H1 (cell line): ENCODE results near the gene ERP44. TPM values are rescaled to one million over a fixed set of nuclear protein-coding genes. Genes with fewer than 3 reads are reported as not detected.

Source experiments
- BRCA1 ChIP-seq: IDR thresholded peaks from 2 replicates; pipeline ENCODE4 v1.6.1; 2012; ENCODE audit warnings: low read depth, low read length, improper control_type of control experiment
- HDAC2 ChIP-seq, 2 experiments: fragments of 300-600 bp in 1 of 2; sonication (generic) in 1 of 2; IDR thresholded peaks; 2 replicates each; pipeline ENCODE4 v1.6.1; 2011 to 2012; ENCODE audit warnings: low read depth in 2 of 2, low read length in 2 of 2, mild to moderate bottlenecking in 2 of 2, moderate library complexity in 2 of 2, borderline replicate concordance in 1 of 2, inconsistent platforms in 1 of 2
- polyA plus RNA-seq, 7 experiments: library from polyadenylated mRNA; depleted of rRNA in 3 of 7; stranded (reverse) in 5 of 7; unstranded in 2 of 7; fragments of >200 nt in 5 of 7; fragments of 200-250 nt in 2 of 7; gene quantifications; 1 replicate in 5 of 7; 2 replicates in 1 of 7; 4 replicates in 1 of 7; pipeline versions ENCODE4 v1.2.1 to v1.2.3, GENCODE V29; 2011 to 2013; ENCODE audit warnings: missing spikeins in 2 of 7, mixed read lengths in 2 of 7
- total RNA-seq: library from RNA; stranded (reverse); fragmentation: NEBNext Ultra II Directional; extraction: Animal tissue kit (Norgen Biotek cat#: 25700); gene quantifications from 2 replicates; pipeline ENCODE4 v1.2.1, GENCODE V29; 2021
- TF ChIP-seq, protein P1 (sequence below): IDR thresholded peaks from 2 replicates; pipeline ENCODE4 v1.6.1; 2012; ENCODE audit warnings: low read length, inconsistent platforms

Gene ERP44
- total and polyA plus RNA-seq, 2 of the 8 experiments (the other 6 are each of a cell fraction or from before 2014, with no cell fraction given), result 5.7 to 15.6 TPM

DNA sequence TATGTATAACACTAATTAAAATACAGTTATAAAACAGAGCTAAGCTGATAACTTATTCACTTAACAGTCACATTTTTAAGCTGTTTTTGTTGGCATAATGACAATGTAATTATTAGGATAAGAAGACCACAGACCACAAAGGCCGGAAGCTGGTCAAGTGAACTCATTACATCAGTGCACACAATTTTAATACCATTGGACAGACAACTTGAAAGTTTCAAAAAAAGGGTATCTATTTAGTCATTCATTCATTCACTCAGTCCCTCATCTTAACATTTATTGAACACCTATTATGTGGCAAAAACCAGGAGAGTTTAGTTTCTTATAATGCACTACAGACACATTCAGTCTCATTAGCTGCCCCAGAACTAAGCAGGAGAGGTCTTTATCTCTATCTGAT is 11.6 kb downstream of the ERP44 start (continued):
- TF ChIP-seq, protein P1, sequence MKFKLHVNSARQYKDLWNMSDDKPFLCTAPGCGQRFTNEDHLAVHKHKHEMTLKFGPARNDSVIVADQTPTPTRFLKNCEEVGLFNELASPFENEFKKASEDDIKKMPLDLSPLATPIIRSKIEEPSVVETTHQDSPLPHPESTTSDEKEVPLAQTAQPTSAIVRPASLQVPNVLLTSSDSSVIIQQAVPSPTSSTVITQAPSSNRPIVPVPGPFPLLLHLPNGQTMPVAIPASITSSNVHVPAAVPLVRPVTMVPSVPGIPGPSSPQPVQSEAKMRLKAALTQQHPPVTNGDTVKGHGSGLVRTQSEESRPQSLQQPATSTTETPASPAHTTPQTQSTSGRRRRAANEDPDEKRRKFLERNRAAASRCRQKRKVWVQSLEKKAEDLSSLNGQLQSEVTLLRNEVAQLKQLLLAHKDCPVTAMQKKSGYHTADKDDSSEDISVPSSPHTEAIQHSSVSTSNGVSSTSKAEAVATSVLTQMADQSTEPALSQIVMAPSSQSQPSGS, result no peak
- no peak for TF ChIP-seq BRCA1
- no peak for TF ChIP-seq HDAC2 (IDR thresholded peaks at IDR 0.05; ENCODE audit: borderline replicate concordance in 1 of 2, low read depth in 2 of 2, low read length in 2 of 2)
